Umbilical cord (tissue), 1 donor: ENCODE data around the gene CLEC16A. TPM values are rescaled to one million over a fixed set of nuclear protein-coding genes. Genes with fewer than 3 reads are reported as not detected.

ENCODE experiments used
- total RNA-seq: library from RNA; depleted of rRNA; stranded (reverse); fragments of >200 nt; gene quantifications from one replicate; pipeline ENCODE4 v1.2.3, GENCODE V29; 2014; ENCODE audit warnings: low replicate concordance; ENCODE audit not compliant: insufficient read depth

Gene CLEC16A
- total RNA-seq, 1 donor from 2014 or later: 25.8 TPM

Other genes starting within 250 kb of the CLEC16A start
- not detected for gene TEKT5, start 249.6 kb upstream of the CLEC16A start, total RNA-seq
- 19.7 TPM for gene NUBP1, start 200.7 kb upstream of the CLEC16A start, total RNA-seq
- 4.3 TPM for gene TVP23A, start 125.8 kb upstream of the CLEC16A start, total RNA-seq
- 11.1 TPM for gene CIITA, start 67.4 kb upstream of the CLEC16A start, total RNA-seq
- gene DEXI, start 2.1 kb upstream of the CLEC16A start, total RNA-seq: 17.6 TPM